Osteoblast (primary cell): Measurements from ENCODE around the gene FOSL1. TPM values are rescaled to one million over a fixed set of nuclear protein-coding genes. Genes with fewer than 3 reads are reported as not detected.

Experiments used
- DNase-seq: peaks from one replicate; pipeline ENCODE4 v3.0.0; 2011; ENCODE audit warnings: low spot score, mixed read lengths; ENCODE audit not compliant: insufficient read length; ENCODE audit errors: missing footprints
- H2AFZ ChIP-seq: 2 replicates; pipeline ENCODE4 v1.6.0; 2011; ENCODE audit warnings: mild to moderate bottlenecking, low read length
- H3K27ac ChIP-seq: 2 replicates; pipeline ENCODE4 v1.5.1; 2011; ENCODE audit warnings: mild to moderate bottlenecking, low read depth, low read length, moderate library complexity
- H3K27me3 ChIP-seq: 2 replicates; pipeline ENCODE4 v1.6.0; 2012; ENCODE audit warnings: mild to moderate bottlenecking, control low read depth, inconsistent platforms, low read length, moderate library complexity; ENCODE audit not compliant: insufficient read depth
- H3K36me3 ChIP-seq: 2 replicates; pipeline ENCODE4 v1.5.1; 2011; ENCODE audit warnings: mild to moderate bottlenecking, low read length, control low read depth, moderate library complexity; ENCODE audit not compliant: insufficient read depth
- H3K4me1 ChIP-seq: 2 replicates; pipeline ENCODE4 v1.5.1; 2011; ENCODE audit warnings: mild to moderate bottlenecking, low read length, control low read depth, moderate library complexity; ENCODE audit not compliant: insufficient read depth
- H3K4me2 ChIP-seq: 2 replicates; pipeline ENCODE4 v1.6.0; 2011; ENCODE audit warnings: mild to moderate bottlenecking, low read length; ENCODE audit not compliant: insufficient read depth
- H3K4me3 ChIP-seq: fragments of 200-600 bp; sonication (generic); 3 replicates; pipeline ENCODE4 v1.5.1; 2012; ENCODE audit warnings: mild to moderate bottlenecking, low read length, inconsistent platforms; ENCODE audit not compliant: insufficient read depth
- H3K79me2 ChIP-seq: 2 replicates; pipeline ENCODE4 v1.6.0; 2012; ENCODE audit warnings: mild to moderate bottlenecking, low read length, control low read depth, inconsistent platforms; ENCODE audit not compliant: insufficient read depth
- H3K9me3 ChIP-seq: 2 replicates; pipeline ENCODE4 v1.5.1; 2011; ENCODE audit warnings: low read depth, low read length, control low read depth
- H4K20me1 ChIP-seq: 2 replicates; pipeline ENCODE4 v1.6.0; 2012; ENCODE audit warnings: mild to moderate bottlenecking, low read length, control low read depth; ENCODE audit not compliant: insufficient read depth
- CTCF ChIP-seq: IDR thresholded peaks from 2 replicates; pipeline ENCODE4 v1.5.1; 2011; ENCODE audit warnings: mild to moderate bottlenecking, low read depth, low read length, moderate library complexity; ENCODE audit errors: extremely low read depth
- total RNA-seq: library from RNA; depleted of rRNA; stranded (reverse); fragments of >200 nt; gene quantifications from 2 replicates; pipeline ENCODE4 v1.2.3, GENCODE V29; 2012

Gene FOSL1
- total RNA-seq, 1 donor, result 13.0 TPM

- Histone ChIP-seq H3K27ac (no peak overlapping the region), H3K27me3 (no peaks in the 10 kb centered on the region), H2AFZ (no peak overlapping the region), H3K4me1 (peaks cover 32% of the 10 kb centered on the region), H3K9me3 (no peaks in the 10 kb centered on the region), H3K36me3 (peaks cover 47% of the 10 kb centered on the region), H3K79me2 (peaks cover 41% of the 10 kb centered on the region), H3K4me2 (no peak overlapping the region), H3K4me3 (no peak overlapping the region), H4K20me1 (peaks cover 24% of the 10 kb centered on the region)
- TF ChIP-seq CTCF, result no peak
- DNase-seq, result no peak
These were observed 14.2 kb downstream of the FOSL1 start for GRCh38 chr11:65885808-65886536.

GRCh38 chr11:65885231-65885630, 15.0 kb downstream of the FOSL1 start:
- H3K79me2 ChIP-seq, result peaks cover 41% of the 10 kb centered on the region
- no peak overlapping the region for H2AFZ ChIP-seq
- H3K4me2 ChIP-seq, result no peak overlapping the region
- peaks cover 47% of the 10 kb centered on the region for H3K36me3 ChIP-seq
- no peak for TF ChIP-seq CTCF
- no peak overlapping the region for H3K27ac ChIP-seq
- peaks cover 32% of the 10 kb centered on the region for H3K4me1 ChIP-seq
- DNase-seq, result no peak
- H4K20me1 ChIP-seq, result peaks cover 21% of the 10 kb centered on the region
- no peaks in the 10 kb centered on the region for H3K27me3 ChIP-seq
- no peak overlapping the region for H3K4me3 ChIP-seq
- H3K9me3 ChIP-seq, result no peaks in the 10 kb centered on the region

- TF ChIP-seq CTCF, result peak; percentile 96
- Histone ChIP-seq H3K4me2 (no peak overlapping the region), H4K20me1 (peaks cover 21% of the 10 kb centered on the region), H3K9me3 (no peaks in the 10 kb centered on the region), H3K4me1 (peaks cover 27% of the 10 kb centered on the region), H3K36me3 (peaks cover 47% of the 10 kb centered on the region), H2AFZ (no peak overlapping the region), H3K4me3 (no peak overlapping the region), H3K27me3 (no peaks in the 10 kb centered on the region), H3K79me2 (peaks cover 41% of the 10 kb centered on the region), H3K27ac (no peak overlapping the region)
- DNase-seq, result peak; percentile 99
These were observed 15.5 kb downstream of the FOSL1 start for GRCh38 chr11:65884716-65885092.

- DNase-seq, result peak; percentile 73
- Histone ChIP-seq H3K27me3 (no peaks in the 10 kb centered on the region), H2AFZ (no peak overlapping the region), H3K9me3 (no peaks in the 10 kb centered on the region), H3K4me3 (no peak overlapping the region), H3K4me1 (peaks cover 20% of the 10 kb centered on the region), H3K36me3 (peaks cover 47% of the 10 kb centered on the region), H4K20me1 (peaks cover 21% of the 10 kb centered on the region), H3K79me2 (peaks cover 41% of the 10 kb centered on the region), H3K4me2 (no peak overlapping the region), H3K27ac (no peak overlapping the region)
- no peak for TF ChIP-seq CTCF
These were observed 16.1 kb downstream of the FOSL1 start for GRCh38 chr11:65883786-65884715.
